NCI-H524 (cell line): Measurements from ENCODE around the gene C11orf68.

Experiments used
- DNase-seq, 2 experiments: peaks; one replicate each; lab custom pipeline; 2025; lab: John Stamatoyannopoulos, UW

C11orf68 gene

DNA sequence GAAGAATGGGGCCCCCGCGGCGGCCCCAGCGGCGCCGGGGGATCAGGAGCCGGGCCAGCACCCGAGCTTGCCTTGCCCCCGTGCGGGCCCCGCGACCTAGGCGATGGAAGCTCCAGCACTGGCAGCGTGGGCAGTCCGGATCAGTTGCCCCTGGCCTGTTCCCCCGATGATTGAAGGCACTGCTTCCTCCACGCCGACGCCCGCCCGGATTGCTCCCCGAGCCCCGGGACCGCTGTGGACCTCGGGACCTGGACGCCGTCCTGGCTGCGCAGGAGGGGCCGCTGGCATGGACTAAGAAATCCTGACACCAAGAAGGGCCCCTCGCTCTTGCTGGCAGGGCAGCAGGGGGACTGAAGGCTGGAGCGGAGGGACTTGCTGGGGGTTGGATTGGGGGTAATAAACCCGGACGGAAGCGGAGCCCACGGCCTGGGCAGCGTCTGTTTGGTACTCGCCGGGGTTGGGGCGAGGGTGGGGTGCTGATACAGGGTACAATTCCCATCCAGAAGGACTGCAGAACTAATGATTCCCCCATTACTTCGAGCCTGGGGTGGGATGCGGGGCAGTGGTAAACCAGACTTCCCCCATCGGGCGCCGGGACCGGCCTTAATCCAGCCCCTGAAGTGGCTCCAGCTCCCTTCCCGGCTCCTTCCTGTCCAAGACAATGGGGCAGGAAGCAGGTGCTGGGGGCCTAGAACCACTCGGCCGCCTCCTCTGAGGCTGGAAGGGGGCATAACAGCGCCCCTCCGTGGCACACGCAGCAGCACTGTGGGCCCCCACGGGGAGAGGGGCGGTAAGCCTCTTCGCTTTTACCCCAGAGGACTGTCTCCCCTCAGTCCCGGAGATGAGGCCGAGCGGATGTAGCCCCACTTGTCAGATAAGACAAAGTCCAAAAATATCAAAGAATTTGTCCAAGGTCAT lies 27.4 kb downstream of the C11orf68 start:
- DNase-seq: peak; percentile 49 to 71

DNA sequence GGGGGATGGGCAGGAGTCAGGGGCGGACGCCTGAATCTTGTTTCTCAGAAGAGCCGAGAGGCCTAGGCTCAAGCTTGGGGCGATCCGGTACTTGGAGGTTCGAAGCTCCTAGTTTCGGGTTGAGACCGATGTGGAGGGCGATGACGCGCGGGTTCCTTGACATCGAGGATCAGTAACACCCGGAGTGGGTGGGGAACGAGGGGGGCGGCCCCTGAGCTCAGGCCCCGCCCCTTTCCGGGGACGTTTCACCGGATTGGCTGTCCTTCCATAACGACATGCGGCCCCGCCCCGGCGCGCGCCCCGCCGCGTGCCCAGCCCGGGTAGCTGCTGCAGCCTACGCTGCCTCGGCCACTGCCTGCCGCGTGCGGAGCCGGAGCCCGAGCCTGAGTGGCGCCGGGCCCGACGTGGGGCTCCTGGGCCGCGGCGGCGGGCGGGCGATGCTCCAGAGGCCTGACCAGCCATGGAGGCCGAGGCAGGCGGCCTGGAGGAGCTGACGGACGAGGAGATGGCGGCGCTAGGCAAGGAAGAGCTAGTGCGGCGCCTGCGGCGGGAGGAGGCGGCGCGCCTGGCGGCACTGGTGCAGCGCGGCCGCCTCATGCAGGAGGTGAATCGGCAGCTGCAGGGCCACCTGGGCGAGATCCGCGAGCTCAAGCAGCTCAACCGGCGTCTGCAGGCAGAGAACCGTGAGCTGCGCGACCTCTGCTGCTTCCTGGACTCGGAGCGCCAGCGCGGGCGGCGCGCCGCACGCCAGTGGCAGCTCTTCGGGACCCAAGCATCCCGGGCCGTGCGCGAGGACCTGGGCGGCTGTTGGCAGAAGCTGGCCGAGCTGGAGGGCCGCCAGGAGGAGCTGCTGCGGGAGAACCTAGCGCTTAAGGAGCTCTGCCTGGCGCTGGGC lies 28.3 kb downstream of the C11orf68 start, which contains the start of gene CCDC85B:
CCDC85B (plus strand) TSS at position 350 of the 895 bp plus-strand sequence; CDS start at position 461, 111 bp downstream.
- peak; percentile 89 to 95 for DNase-seq

DNA sequence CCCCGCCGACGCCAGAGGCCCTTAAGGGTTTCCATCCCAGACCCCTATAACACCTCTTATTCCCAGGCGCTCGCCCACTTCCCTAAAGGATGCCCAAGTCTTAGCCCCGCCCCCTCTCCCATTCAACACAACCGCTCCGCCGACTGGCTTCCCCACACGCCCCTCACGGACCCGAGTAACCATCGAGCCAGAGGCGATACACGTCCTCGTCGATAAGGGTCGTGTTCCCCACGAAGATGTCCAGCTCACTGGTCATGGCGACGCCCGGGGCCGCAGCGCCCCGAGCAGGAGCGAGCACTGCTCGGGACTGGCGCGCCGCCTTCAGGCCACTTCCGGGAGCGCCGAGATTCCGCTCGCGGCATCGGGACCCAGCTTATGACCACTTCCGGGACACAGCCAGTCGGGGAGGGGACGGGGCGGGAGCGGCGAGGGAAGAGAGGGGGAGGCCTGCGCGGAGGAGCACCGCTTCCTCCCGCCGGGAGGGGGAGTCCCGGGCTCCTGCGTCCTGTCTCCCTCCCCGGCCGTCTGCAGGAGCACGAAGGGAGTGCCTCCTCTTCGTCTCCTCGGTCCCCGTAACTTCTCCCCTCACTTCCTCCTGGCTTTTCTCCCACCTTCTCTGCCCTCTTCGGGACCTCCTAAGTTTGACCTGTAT lies 30.6 kb downstream of the C11orf68 start, which contains the start of gene FIBP:
FIBP (minus strand) TSS at position 309 of the 652 bp plus-strand sequence; CDS start at position 256, 53 bp downstream.
- DNase-seq: peak; percentile 88 to 94

GRCh38 chr11:65887723-65888162 lies 31.1 kb downstream of the C11orf68 start:
- no peak for DNase-seq

DNA sequence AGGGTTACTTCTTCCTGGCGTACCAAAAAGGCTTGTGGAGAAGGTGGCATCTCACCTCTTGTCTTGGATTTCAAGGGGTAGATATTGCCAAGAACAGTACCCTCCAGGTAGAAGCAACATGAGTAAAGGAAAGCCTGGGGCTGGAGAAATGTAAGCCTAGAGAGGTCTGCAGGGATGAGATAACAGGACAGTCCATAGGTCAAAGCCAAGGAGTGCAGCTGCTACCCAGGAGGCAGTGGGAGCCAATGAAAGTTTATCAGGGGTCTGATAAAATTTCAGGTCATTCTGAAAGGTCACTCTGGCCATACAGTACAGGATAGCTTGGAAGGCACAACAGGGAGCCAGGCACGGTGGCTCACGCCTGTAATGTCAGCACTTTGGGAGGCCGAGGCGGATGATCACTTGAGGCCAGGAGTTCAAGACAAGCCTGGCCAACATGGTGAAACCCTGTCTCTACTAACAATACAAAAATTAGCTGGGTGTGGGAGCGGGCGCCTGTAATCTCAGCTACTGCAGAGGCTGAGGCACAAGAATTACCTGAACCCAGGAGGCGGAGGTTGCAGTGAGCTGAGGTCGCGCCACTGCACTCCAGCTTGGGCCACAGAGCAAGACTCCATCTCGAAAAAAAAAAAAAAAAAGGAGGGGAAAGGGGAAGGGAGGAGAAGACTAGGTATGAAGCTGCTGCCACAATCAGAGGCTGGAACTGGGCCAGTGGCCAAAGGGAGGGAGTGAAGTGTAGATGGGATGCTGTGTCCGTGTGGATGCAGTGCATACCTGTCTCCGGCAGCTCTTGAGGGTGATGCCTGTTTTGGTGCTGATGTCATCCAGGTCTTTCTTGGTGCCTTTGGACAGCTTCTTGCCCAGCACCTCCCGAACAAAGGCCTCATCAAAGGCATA lies 31.8 kb downstream of the C11orf68 start:
- no peak for DNase-seq

DNA sequence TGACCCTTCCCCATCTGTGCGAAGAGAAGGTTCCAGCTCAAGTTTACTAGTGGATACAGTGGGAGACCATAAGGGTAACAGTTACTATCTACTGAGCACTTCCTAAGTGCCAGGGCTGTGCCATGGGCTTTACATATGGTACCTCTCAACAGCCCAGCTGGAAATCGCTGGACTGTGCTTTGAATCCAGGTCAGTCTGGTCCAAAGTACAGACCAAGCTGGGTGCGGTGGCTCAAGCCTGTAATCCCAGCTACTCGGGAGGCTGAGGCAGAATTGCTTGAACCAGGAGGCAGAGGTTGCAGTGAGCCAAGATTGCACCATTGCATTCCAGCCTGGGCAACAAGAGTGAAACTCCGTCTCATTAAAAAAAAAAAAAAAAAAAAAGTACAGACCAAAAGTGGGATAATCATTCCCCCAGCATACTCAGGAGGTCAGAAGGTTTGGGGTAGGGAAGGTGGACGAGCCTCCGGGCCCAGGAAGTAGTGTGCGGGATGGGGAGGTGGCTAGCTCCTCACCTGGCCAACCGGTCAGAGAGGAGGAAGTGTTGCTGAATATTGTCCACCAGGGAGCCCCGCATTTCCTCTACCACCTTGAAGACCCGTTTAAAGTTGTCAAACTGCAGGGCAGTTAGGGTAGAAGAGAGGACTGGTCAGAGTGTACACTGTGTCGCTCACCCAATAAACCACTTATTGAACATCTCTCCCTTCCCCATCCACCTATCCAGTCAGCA lies 32.9 kb downstream of the C11orf68 start:
- DNase-seq: no peak

DNA sequence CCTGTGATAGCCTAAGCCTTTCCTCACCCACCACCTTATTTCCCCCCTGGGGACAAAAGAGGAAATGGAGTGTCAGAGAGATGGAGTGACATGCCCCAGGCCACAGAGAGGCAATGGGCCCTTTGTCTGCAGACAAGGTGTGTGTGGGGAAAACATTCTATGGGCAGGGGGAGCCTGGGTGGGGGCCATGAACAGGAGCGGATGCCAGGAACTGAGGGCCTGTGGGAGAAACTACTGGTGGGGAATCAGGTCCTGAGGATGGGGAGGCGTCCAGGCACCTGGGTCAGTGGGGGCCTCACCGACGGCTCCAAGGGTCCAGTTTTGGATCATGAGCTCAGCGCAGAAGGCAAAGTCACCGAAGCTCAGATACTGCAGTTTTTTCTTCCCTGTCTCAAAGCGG lies 33.6 kb downstream of the C11orf68 start:
- DNase-seq: no peak

- peak; percentile 33 to 69 for DNase-seq
Observed at GRCh38 chr11:65884716-65885092, 34.2 kb downstream of the C11orf68 start.

DNA sequence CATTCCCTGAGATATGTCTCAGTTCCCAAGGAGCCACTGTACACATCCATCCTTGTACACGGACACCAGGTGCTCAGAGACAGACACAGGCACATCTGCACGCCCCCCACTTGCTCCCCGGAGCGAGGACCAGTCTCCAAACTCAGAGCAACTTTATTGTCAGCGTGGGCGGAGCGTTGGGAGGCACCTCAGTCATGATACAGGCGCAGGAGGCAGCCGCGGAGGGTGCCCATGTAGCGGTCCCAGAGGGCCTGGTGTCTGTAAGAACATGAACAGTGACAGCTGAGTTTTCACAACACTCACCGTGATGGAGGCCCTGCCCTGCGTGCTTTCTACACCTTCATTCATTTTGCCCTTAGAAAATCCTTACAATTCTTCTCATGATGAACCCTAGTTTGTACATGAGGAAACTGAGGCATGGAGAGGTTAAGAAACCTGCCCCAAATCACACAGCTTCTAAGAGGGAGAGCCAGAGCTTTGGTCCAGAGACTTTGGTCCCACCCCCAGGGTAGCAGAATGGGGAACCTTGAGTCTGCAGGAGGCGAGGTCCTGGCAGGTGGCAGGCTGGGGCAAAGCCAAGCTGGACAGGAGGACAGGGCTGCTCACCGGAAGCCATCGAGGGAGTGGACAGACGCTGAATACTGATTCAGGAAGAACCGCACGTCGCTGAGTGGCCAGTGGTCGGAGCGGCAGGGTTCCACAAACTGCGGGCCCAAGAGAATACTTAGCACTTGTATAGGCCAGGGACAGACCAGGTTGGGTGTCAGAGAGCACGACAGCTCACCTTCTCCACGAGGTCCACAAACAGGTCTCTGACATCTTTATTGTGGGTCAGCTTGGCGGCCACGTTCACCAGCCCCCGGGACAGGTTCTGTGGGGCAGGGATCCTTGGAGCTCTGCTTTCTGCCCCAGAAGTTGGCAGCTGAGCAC lies 34.8 kb downstream of the C11orf68 start:
- no peak for DNase-seq

DNA sequence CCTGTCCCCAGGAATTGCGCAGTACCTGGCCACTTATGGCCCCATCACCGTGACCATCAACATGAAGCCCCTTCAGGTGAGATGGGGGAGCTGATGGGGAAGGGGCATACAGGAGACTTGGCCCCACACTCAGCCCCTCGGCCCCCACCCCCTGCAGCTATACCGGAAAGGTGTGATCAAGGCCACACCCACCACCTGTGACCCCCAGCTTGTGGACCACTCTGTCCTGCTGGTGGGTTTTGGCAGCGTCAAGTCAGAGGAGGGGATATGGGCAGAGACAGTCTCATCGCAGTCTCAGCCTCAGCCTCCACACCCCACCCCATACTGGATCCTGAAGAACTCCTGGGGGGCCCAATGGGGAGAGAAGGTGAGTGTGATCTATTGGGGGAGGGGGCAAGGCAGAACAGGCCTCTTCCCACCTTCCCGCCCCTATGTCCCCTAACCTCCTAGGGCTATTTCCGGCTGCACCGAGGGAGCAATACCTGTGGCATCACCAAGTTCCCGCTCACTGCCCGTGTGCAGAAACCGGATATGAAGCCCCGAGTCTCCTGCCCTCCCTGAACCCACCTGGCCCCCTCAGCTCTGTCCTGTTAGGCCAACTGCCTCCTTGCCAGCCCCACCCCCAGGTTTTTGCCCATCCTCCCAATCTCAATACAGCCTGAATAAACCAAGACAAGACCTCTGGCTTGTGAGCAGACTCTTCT lies 35.7 kb downstream of the C11orf68 start:
- no peak for DNase-seq

- no peak for DNase-seq
Observed at GRCh38 chr11:65882120-65883057, 36.5 kb downstream of the C11orf68 start.

DNA sequence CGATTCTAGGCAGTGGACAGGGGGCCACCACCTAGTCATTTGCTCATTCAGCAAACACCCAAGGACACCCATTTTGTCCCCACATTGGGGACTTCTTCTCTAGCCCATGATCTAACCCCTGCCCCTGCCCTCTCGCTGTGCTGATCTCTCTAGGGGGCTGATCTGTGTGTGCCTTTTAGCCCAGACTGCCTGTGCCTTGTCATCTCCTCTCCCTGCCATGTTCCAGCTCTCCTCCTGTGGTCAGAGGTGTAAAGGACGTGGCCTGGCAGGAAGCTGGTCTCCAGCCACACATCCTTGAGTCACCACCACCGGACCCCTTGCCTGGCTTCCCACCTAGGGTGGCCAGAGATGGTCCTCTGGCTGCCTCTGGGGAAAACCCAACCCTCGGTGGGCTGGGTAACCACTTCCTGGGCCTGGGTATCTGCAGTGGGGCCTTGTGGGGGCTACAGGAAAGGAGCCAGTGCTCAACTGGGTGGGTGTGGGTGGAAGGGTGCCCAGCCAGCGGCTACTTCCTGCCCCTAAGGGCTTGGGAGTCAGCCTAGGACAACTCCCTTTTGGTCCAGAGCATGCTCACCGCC lies 37.9 kb downstream of the C11orf68 start:
- DNase-seq: no peak

- no peak for DNase-seq
Observed at GRCh38 chr11:65880027-65880426, 38.8 kb downstream of the C11orf68 start.

DNA sequence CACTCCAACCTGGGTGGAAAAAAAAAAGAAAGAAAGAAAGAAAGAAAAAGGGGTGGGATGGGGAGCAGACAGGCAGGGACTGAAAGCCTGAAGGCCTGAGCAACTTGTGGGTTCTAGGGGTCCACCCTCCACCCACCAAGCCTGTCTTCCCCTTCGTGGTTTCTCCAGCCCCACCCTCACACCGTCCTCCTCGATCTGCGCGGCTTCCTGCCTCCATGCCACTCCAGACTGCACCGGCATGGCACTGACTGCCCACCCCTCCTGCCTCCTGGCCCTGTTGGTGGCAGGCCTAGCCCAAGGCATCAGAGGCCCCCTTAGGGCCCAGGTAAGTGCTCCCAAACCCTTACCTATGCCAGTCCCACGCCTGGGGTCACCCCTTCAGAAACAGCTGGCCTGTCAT lies 39.2 kb downstream of the C11orf68 start, which contains the start of gene CTSW:
CTSW (plus strand) TSS at position 221 of the 400 bp plus-strand sequence; CDS start at position 239, 18 bp downstream.
- no peak for DNase-seq

- peak; percentile 87 to 93 for DNase-seq
Observed at GRCh38 chr11:65873318-65874156, 45.3 kb downstream of the C11orf68 start.
